ENCODE data around the gene EVC.

Gene EVC

DNA sequence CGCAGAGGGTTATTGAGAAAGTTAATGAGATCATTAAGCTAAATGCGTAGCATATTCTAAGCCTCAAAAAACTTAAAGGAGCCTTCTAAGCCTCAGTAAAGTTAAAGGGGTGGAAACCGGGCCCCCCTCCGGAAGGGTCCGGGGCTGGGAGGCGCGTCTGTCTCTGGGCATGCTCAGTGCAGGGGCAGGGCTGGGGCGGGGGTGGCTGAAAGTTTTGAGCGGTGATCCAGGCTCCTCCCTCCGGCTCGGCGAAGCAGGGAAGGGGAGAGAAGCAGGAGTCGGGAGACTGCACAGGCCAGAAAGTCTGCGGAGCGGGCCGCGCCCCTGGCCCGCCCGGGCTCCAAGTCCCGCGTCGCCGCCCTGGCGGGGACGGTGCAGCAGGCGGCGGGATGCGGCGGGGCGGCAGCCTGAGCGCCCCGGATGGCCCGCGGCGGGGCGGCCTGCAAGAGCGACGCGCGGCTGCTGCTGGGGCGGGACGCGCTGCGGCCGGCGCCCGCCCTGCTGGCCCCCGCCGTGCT, at the start of gene EVC:
EVC (plus strand) TSS at position 241 of the 518 bp plus-strand sequence; CDS start at position 421, 180 bp downstream.
- Histone ChIP-seq H3K27ac (peak within 1 kb of the TSS; percentile 51 to 93), H3K4me3 (peak within 1 kb of the TSS; percentile 86)
- peak; percentile 87 for DNase-seq (ENCODE audit: low spot score)
- TF ChIP-seq, protein P1, sequence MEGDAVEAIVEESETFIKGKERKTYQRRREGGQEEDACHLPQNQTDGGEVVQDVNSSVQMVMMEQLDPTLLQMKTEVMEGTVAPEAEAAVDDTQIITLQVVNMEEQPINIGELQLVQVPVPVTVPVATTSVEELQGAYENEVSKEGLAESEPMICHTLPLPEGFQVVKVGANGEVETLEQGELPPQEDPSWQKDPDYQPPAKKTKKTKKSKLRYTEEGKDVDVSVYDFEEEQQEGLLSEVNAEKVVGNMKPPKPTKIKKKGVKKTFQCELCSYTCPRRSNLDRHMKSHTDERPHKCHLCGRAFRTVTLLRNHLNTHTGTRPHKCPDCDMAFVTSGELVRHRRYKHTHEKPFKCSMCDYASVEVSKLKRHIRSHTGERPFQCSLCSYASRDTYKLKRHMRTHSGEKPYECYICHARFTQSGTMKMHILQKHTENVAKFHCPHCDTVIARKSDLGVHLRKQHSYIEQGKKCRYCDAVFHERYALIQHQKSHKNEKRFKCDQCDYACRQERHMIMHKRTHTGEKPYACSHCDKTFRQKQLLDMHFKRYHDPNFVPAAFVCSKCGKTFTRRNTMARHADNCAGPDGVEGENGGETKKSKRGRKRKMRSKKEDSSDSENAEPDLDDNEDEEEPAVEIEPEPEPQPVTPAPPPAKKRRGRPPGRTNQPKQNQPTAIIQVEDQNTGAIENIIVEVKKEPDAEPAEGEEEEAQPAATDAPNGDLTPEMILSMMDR (IDR thresholded peaks at IDR 0.05) = no peak

DNA sequence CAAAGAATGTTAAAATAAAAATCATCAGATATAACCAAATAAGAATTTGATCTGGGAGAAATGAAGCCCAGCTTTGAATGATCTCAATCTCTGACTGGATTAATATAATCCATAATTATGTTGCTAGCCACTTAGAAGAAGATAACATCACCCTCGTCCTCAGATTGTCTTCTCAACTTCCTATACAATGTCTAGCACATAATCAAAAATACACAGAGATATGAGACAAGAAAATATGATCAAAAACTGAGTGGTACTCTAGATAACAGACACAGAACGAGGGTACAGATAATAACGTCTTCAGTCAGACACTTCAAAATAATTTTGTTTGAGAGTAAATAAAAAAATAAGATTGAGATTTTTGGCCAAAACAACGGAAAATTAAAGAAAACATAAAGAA, 49.8 kb upstream of the EVC start:
- no peak overlapping the region for H3K27ac ChIP-seq
- no peak overlapping the region for H3K4me3 ChIP-seq
- no peak for DNase-seq (ENCODE audit: low spot score)
- TF ChIP-seq, protein P1 (IDR thresholded peaks at IDR 0.05) = no peak

DNA sequence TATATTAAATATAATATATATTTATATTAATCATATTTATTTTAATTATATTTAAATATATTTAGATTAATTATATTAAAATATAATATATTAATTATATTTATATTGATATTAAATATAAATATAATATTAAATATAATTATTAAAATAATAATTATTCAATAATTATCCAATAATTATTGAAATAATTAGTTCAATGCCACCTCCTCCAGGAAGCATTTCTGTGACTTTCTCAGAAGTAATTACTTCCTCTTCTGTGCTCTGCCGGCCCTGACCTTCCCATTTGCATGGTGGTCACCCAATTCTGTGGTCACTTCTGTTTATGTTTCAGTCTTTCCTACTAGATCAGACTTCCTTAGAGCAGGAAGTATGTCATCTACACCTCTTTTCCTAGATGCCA, 48.4 kb upstream of the EVC start:
- DNase-seq (ENCODE audit: low spot score) = no peak
- no peak overlapping the region for H3K4me3 ChIP-seq
- TF ChIP-seq, protein P1 (IDR thresholded peaks at IDR 0.05) = no peak
- H3K27ac ChIP-seq = no peak overlapping the region

DNA sequence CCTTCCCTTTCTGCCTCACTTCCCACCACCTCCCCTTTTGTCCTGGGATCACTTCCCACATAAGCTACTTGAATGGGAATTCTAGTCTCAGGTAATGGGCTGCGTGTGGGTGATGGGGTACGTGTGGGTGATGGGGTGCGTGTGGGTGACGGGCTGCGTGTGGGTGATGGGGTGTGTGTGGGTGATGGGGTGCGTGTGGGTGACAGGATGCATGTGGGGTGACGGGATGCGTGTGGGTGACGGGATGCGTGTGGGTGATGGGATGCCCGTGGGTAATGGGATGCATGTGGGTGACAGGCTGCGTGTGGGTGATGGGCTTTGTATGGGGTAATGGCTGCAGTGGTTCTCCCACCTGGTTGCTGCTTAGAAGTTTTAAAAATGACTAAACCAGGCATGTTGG, 46.2 kb upstream of the EVC start:
- TF ChIP-seq, protein P1 (IDR thresholded peaks at IDR 0.05) = no peak
- no peak for DNase-seq (ENCODE audit: low spot score)
- Histone ChIP-seq H3K27ac (no peak overlapping the region), H3K4me3 (no peak overlapping the region)

DNA sequence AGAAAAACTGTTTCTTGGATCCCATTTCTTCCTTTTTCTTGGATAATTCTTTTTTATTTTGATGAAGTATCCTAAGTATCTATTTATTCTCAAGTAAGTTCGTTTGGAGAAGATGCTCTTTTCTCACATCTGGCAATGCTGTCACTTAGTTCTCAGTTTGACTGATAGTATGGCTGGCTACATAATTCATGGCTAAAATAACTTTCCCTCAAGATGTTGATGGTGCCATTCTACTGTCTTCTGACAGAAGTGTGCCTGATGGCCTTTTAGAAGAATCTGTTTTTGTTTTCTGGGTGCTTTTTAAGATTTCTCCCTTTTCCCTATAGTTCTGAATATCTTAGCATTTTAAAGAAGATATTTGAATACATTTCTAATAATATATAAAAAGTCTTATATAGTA, 44.3 kb upstream of the EVC start:
- no peak overlapping the region for H3K27ac ChIP-seq
- TF ChIP-seq, protein P1 (IDR thresholded peaks at IDR 0.05) = no peak
- H3K4me3 ChIP-seq = no peak overlapping the region
- no peak for DNase-seq (ENCODE audit: low spot score)

DNA sequence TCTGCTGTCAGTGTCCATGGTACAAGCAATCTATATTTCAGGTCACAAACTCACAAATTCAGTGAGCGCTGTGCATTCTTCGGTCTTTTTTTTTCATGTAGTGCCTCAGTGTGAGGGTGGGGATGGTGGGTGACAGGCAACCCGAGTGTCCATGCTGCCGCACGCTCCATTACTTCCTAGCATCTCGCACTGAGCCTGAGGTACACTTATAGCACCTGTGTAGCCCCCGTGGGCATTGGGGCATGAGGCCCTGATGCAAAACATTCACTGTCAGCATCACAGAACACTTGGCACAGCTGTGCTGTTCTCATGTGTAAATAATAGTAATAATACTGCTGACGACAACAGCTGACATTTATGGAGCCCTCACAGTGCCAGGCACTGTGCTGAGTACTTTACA, 34.2 kb upstream of the EVC start:
- no peak overlapping the region for H3K4me3 ChIP-seq
- H3K27ac ChIP-seq = no peak overlapping the region
- DNase-seq (ENCODE audit: low spot score) = no peak
- TF ChIP-seq, protein P1 (IDR thresholded peaks at IDR 0.05) = no peak

DNA sequence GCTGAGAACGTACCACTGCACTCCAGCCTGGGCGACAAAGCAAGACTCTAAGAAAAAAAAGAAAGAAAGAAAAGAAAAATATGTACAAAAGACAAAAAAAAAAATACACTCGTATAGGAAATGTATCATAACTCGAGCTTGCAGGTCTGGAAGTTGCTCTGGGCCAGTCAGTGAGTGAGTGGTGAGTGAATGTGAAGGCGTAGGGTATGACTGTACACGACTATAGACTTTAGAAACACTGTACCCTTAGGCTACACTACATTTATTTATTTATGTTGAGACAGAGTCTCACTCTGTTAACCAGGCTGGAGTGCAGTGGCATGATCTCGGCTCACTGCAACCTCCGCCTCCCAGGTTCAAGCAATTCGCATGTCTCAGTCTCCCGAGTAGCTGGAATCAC, 32.0 kb upstream of the EVC start:
- TF ChIP-seq, protein P1 (IDR thresholded peaks at IDR 0.05) = no peak
- Histone ChIP-seq H3K4me3 (no peak overlapping the region), H3K27ac (no peak overlapping the region)
- no peak for DNase-seq (ENCODE audit: low spot score)

All from coronary artery (tissue), 2 donors.